Activated CD8-positive, alpha-beta memory T cell treated with anti-CD3 and anti-CD28 coated beads, Interleukin-2, amount 50 U/mL, for 4 hours (primary cell): ENCODE data around the gene NUP155.
"Not testable (repeated sequence)": the region's sequence is repeated elsewhere in the genome, so short reads cannot be mapped to it uniquely, and the experiment has no call there.

ENCODE experiments used
- DNase-seq: peaks from one replicate; pipeline ENCODE4 v3.0.0-alpha.2; 2020

The NUP155 gene

GRCh38 chr5:37272511-37272910 is 98.4 kb downstream of the NUP155 start:
- DNase-seq, result no peak

GRCh38 chr5:37268100-37268499 is 102.8 kb downstream of the NUP155 start:
- DNase-seq, result not testable (repeated sequence)

GRCh38 chr5:37255774-37256358 is 115.0 kb downstream of the NUP155 start:
- DNase-seq, result no peak

- DNase-seq, result no peak
These were observed 116.3 kb downstream of the NUP155 start for GRCh38 chr5:37254581-37254980.

- DNase-seq, result no peak
These were observed 119.2 kb downstream of the NUP155 start for GRCh38 chr5:37251665-37252064.

GRCh38 chr5:37249815-37250164 is 121.1 kb downstream of the NUP155 start:
- no peak for DNase-seq

GRCh38 chr5:37248970-37249814 is 121.7 kb downstream of the NUP155 start, which contains the start of gene CPLANE1:
TSS of gene CPLANE1 (minus strand) at chr5:37249376. CDS start at chr5:37247698, 1,678 bp downstream.
- peak; percentile 60 for DNase-seq

GRCh38 chr5:37248421-37248969 is 122.4 kb downstream of the NUP155 start:
- no peak for DNase-seq

GRCh38 chr5:37247496-37247895 is 123.4 kb downstream of the NUP155 start:
- DNase-seq, result no peak

GRCh38 chr5:37247036-37247435 is 123.9 kb downstream of the NUP155 start:
- no peak for DNase-seq
